Sigmoid colon (tissue), 7 donors: ENCODE data around the gene CHD3. TPM values are rescaled to one million over a fixed set of nuclear protein-coding genes. Genes with fewer than 3 reads are reported as not detected.

Experiments
- DNase-seq: peaks from one replicate; pipeline ENCODE4 v3.0.0-alpha.2; 2019
- H3K27ac ChIP-seq, 4 donors: fragments of 200-600 bp; sonication (generic); one replicate each; pipeline ENCODE4 v1.5.1; 2016 to 2019; ENCODE audit warnings: mild to moderate bottlenecking in 1 of 4
- H3K27me3 ChIP-seq, 3 donors: fragments of 200-600 bp; sonication (generic); one replicate each; pipeline ENCODE4 v1.5.1; 2019; ENCODE audit warnings: mild to moderate bottlenecking in 1 of 3
- H3K36me3 ChIP-seq, 4 donors: fragments of 200-600 bp; sonication (generic); one replicate each; pipeline ENCODE4 v1.5.1; 2016 to 2019
- H3K4me1 ChIP-seq, 4 donors: fragments of 200-600 bp; sonication (generic); one replicate each; pipeline ENCODE4 v1.5.1; 2017 to 2019
- H3K4me3 ChIP-seq, 4 donors: fragments of 200-600 bp; sonication (generic); one replicate each; pipeline ENCODE4 v1.5.1; 2017 to 2019; ENCODE audit warnings: mild to moderate bottlenecking in 2 of 4, moderate library complexity in 1 of 4
- H3K9me3 ChIP-seq, 4 donors: fragments of 200-600 bp in 3 of 4; sonication (generic) in 3 of 4; one replicate each; pipeline versions ENCODE4 v1.5.1 to v1.6.1; 2013 to 2019
- EP300 ChIP-seq, 4 donors: sonication (generic); formaldehyde crosslinking; IDR thresholded peaks; one replicate each; pipeline ENCODE4 v1.6.1; 2017; ENCODE audit warnings: antibody characterized with exemption in 4 of 4
- POLR2A ChIP-seq, 2 donors: fragments of 450-650 bp; IDR thresholded peaks; one replicate each; pipeline ENCODE4 v1.6.1; 2016; ENCODE audit warnings: antibody characterized with exemption in 2 of 2, mild to moderate bottlenecking in 2 of 2, moderate library complexity in 2 of 2
- POLR2AphosphoS5 ChIP-seq, 4 donors: sonication (generic); formaldehyde crosslinking; IDR thresholded peaks; one replicate each; pipeline ENCODE4 v1.6.1; 2017; ENCODE audit warnings: antibody characterized with exemption in 4 of 4
- WGBS, 2 donors: extraction: QIAGEN DNeasy Blood & Tissue Kit; methylation state at CpG; one replicate each; pipeline ENCODE4 v1.1.7; 2013; 5-methylcytosine and 5-hydroxymethylcytosine counted together
- intact Hi-C: fragments of 100-400 bp; cut with DNase I; formaldehyde crosslinking; loops from one replicate; pipeline ENCODE4 v1.15.1; 2023
- polyA plus RNA-seq, 3 donors: library from polyadenylated mRNA; stranded (reverse); fragments of 200-250 nt; gene quantifications; one replicate each; pipeline ENCODE4 v1.2.3, GENCODE V29; 2013
- total RNA-seq, 4 donors: library from RNA; depleted of rRNA; stranded (reverse); fragments of >200 nt; gene quantifications; one replicate each; pipeline ENCODE4 v1.1.0, GENCODE V29; 2016
- TF ChIP-seq, protein P1 (sequence below), 4 experiments: fragments of 450-650 bp in 3 of 4; fragments of 200-600 bp in 1 of 4; IDR thresholded peaks; one replicate each; pipeline ENCODE4 v1.5.1; 2016 to 2019; ENCODE audit warnings: antibody characterized with exemption in 4 of 4, mild to moderate bottlenecking in 3 of 4, moderate library complexity in 2 of 4
- donor health status: healthy with polysubstance abuse.
- donor health status: Bipolar disorder and iron deficiency.
- donor health status: healthy.

The CHD3 gene
- total and polyA plus RNA-seq, 7 donors: 33.8 to 147 (median 97.2) TPM

DNA sequence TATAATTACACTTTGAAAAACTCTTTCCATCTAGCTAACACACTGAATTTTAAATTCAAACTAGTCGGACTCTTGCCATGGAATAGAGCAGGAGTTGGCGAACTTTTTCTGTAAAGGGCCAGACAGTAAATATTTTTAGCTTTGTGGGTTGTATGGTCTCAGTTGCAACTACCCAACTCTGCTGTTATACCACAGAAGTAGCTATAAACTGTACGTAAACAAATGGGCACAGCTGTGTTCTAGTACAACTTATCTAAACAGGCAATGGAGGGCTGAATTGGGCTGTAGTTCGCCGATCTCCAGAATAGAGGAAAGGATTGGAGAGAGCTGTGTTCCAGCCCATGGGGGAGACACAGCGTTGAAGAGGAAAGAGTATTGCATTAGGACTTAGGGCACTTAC, 52.2 kb downstream of the CHD3 start:
- Histone ChIP-seq H3K4me1 (peaks cover 0 to 5% (median 0%) of the 10 kb centered on the region in 4 donors), H3K9me3 (no peaks in the 10 kb centered on the region), H3K27me3 (no peaks in the 10 kb centered on the region), H3K27ac (no peak overlapping the region), H3K36me3 (peaks cover 22 to 95% (median 38%) of the 10 kb centered on the region in 4 donors), H3K4me3 (no peak overlapping the region)
- intact Hi-C loops: loop anchor here (5.0 kb wide), 1 partner anchor 42 kb away; no protein-coding TSS in a partner anchor
- WGBS, 2 donors: 89% methylated on average over 6 of the region's 6 CpGs
- TF ChIP-seq EP300 (IDR thresholded peaks at IDR 0.05): no peak
- TF ChIP-seq, protein P1, sequence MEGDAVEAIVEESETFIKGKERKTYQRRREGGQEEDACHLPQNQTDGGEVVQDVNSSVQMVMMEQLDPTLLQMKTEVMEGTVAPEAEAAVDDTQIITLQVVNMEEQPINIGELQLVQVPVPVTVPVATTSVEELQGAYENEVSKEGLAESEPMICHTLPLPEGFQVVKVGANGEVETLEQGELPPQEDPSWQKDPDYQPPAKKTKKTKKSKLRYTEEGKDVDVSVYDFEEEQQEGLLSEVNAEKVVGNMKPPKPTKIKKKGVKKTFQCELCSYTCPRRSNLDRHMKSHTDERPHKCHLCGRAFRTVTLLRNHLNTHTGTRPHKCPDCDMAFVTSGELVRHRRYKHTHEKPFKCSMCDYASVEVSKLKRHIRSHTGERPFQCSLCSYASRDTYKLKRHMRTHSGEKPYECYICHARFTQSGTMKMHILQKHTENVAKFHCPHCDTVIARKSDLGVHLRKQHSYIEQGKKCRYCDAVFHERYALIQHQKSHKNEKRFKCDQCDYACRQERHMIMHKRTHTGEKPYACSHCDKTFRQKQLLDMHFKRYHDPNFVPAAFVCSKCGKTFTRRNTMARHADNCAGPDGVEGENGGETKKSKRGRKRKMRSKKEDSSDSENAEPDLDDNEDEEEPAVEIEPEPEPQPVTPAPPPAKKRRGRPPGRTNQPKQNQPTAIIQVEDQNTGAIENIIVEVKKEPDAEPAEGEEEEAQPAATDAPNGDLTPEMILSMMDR (IDR thresholded peaks at IDR 0.05): no peak
- TF ChIP-seq POLR2A (IDR thresholded peaks at IDR 0.05): no peak
- TF ChIP-seq POLR2AphosphoS5 (IDR thresholded peaks at IDR 0.05): no peak
- DNase-seq: no peak

DNA sequence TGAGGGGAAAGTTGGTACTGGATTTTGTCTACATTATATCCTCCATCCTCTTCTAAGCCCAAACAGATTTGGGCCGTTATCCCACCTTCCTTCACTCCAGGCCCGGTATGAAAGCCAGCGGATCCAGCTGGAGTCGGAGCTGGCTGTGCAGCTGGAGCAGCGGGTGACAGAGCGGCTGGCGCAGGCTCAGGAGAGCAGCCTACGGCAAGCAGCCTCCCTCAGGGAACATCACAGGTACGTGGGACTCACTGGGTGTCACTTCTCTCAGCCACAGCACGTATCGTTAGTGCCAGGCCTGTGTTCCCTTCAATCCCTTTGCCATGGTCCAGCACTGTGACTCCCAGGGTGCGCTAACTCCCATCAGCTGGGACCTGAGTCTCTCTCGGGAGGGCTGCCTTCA, 54.7 kb downstream of the CHD3 start:
- no peak for DNase-seq
- Histone ChIP-seq H3K4me1 (no peaks in the 10 kb centered on the region), H3K9me3 (no peaks in the 10 kb centered on the region), H3K36me3 (peaks cover 22 to 95% (median 55%) of the 10 kb centered on the region in 4 donors), H3K27me3 (no peaks in the 10 kb centered on the region), H3K4me3 (no peak overlapping the region), H3K27ac (no peak overlapping the region)
- TF ChIP-seq, protein P1 (IDR thresholded peaks at IDR 0.05): no peak
- TF ChIP-seq POLR2A (IDR thresholded peaks at IDR 0.05) (no peak), EP300 (IDR thresholded peaks at IDR 0.05) (no peak)
- WGBS, 2 donors: 92% methylated on average over 13 of the region's 13 CpGs
- intact Hi-C loops: loop anchor here (5.0 kb wide), 1 partner anchor 39 kb away; no protein-coding TSS in a partner anchor

DNA sequence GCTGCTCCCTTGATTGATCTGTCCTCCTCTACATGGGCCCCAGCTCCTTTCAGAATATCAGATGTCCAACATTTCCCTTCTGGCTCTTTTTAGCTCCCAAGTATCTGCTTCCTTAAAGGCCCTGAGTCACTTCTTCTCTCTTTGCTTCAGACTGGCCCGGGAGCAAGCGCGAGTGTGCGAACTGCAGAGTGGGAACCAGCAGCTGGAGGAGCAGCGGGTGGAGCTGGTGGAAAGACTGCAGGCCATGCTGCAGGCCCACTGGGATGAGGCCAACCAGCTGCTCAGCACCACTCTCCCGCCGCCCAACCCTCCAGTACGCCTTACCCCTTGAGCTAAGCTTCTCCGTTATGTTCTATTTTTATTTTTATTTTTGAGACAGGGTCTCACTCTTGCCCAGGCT, 55.7 kb downstream of the CHD3 start:
- intact Hi-C loops: loop anchor here (5.0 kb wide), 1 partner anchor 38 kb away; no protein-coding TSS in a partner anchor
- DNase-seq: no peak
- no peaks in the 10 kb centered on the region for H3K9me3 ChIP-seq
- H3K27me3 ChIP-seq: no peaks in the 10 kb centered on the region
- no peak overlapping the region for H3K4me3 ChIP-seq
- no peaks in the 10 kb centered on the region for H3K4me1 ChIP-seq
- H3K36me3 ChIP-seq: peaks cover 29 to 95% (median 62%) of the 10 kb centered on the region in 4 donors
- WGBS, 2 donors: 93 to 97% methylated on average over 9 of the region's 9 CpGs
- no peak overlapping the region for H3K27ac ChIP-seq
- TF ChIP-seq POLR2A (IDR thresholded peaks at IDR 0.05) (no peak), EP300 (IDR thresholded peaks at IDR 0.05) (no peak), POLR2AphosphoS5 (IDR thresholded peaks at IDR 0.05) (no peak)
- TF ChIP-seq, protein P1 (IDR thresholded peaks at IDR 0.05): no peak

DNA sequence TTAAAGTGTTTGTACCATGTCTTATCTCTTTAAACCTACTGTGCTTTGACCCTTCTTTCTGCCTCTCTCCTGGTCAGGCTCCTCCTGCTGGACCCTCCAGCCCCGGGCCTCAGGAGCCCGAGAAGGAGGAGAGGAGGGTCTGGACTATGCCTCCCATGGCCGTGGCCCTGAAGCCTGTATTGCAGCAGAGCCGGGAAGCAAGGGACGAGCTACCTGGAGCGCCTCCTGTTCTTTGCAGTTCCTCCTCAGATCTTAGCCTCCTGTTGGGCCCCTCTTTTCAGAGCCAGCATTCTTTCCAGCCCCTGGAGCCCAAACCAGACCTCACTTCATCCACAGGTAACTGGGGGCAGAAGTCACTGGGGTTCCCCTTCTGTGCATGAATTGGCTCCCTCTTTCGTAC, 57.1 kb downstream of the CHD3 start:
- intact Hi-C loops: no loop called here
- Histone ChIP-seq H3K27me3 (no peaks in the 10 kb centered on the region), H3K9me3 (no peaks in the 10 kb centered on the region), H3K4me1 (no peaks in the 10 kb centered on the region), H3K4me3 (no peak overlapping the region), H3K27ac (no peak overlapping the region), H3K36me3 (peaks cover 23 to 88% (median 57%) of the 10 kb centered on the region in 4 donors)
- TF ChIP-seq, protein P1 (IDR thresholded peaks at IDR 0.05): no peak
- no peak for TF ChIP-seq EP300 (IDR thresholded peaks at IDR 0.05)
- no peak for TF ChIP-seq POLR2A (IDR thresholded peaks at IDR 0.05)
- no peak for TF ChIP-seq POLR2AphosphoS5 (IDR thresholded peaks at IDR 0.05)
- WGBS, 2 donors: 90 to 94% methylated on average over 7 of the region's 7 CpGs
- no peak for DNase-seq

DNA sequence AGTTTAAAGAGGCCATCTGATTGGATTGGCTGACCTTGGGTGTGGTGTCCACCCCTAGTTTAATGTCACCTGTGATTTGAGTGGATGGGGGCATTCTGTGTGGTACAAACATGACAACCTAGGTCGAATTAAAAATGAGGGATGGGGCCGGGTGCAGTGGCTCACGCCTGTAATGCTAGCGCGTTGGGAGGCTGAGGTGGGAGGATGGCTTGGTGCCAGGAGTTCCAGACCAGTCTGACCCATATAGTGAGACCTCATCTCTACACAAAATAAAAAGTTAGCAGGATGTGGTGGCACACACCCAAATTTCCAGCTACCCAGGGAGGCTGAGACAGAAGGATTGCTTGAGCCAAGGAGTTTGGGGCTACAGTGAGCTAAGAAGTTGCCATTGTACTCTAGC, 57.9 kb downstream of the CHD3 start:
- no peaks in the 10 kb centered on the region for H3K9me3 ChIP-seq
- no peak overlapping the region for H3K27ac ChIP-seq
- intact Hi-C loops: no loop called here
- TF ChIP-seq POLR2A (IDR thresholded peaks at IDR 0.05) (no peak), EP300 (IDR thresholded peaks at IDR 0.05) (no peak), POLR2AphosphoS5 (IDR thresholded peaks at IDR 0.05) (no peak)
- TF ChIP-seq, protein P1 (IDR thresholded peaks at IDR 0.05): no peak
- no peak for DNase-seq
- H3K4me1 ChIP-seq: peaks cover 0 to 2% (median 0%) of the 10 kb centered on the region in 4 donors
- no peaks in the 10 kb centered on the region for H3K27me3 ChIP-seq
- WGBS, 2 donors: 82 to 85% methylated on average over 5 of the region's 5 CpGs
- peaks cover 23 to 80% (median 54%) of the 10 kb centered on the region in 4 donors for H3K36me3 ChIP-seq
- no peak overlapping the region for H3K4me3 ChIP-seq
